Activated CD8-positive, alpha-beta memory T cell treated with anti-CD3 and anti-CD28 coated beads for 4 hours (primary cell): ENCODE data around the gene CCT8L2.
"Not testable (repeated sequence)": the region's sequence is repeated elsewhere in the genome, so short reads cannot be mapped to it uniquely, and the experiment has no call there.

Source experiments
- DNase-seq, 2 donors: peaks; one replicate each; pipeline ENCODE4 v3.0.0-alpha.2; 2020; ENCODE audit warnings: low read depth in 2 of 2

The CCT8L2 gene

DNA sequence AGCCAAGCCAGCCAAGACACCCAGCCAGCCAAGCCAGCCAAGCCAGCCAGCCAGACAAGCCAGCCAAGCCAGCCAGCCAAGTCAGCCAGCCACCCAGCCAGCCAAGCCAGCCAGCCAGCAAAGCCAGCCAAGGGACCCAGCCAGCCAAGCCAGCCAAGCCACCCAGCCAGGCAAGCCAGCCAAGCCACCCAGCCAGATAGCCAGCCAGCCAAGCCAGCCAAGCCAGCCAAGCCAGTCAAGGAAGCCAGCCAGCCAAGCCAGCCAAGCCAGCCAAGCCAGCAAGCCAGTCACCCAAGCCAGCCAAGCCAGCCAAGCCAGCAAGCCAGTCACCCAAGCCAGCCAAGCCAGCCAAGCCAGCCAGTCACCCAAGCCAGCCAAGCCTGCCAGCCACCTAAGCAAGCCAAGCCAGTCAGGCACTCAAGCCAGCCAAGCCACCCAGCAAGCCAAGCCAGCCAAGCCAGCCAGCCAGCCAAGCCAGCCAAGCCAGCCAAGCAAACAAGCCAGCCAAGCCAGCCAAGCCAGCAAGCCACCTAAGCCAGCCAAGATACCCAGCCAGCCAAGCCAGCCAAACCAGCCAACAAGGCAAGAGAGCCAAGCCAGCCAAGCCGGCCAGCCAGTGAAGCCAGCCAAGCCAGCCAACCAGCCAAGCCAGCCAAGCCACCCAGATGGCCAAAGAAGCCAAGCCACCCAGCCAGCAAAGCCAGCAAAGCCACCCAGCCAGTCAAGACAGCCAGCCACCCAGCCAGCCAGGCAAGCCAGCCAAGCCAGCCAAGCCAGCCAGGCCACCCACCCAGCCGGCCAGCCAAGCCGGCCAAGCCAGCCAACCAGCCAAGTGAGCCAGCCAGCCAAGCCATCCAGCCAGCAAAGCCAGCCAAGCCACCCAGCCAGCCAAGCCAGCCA is 33.3 kb downstream of the CCT8L2 start:
- DNase-seq, result no peak

GRCh38 chr22:16558376-16558945 is 34.1 kb downstream of the CCT8L2 start:
- DNase-seq, result not testable (repeated sequence)

DNA sequence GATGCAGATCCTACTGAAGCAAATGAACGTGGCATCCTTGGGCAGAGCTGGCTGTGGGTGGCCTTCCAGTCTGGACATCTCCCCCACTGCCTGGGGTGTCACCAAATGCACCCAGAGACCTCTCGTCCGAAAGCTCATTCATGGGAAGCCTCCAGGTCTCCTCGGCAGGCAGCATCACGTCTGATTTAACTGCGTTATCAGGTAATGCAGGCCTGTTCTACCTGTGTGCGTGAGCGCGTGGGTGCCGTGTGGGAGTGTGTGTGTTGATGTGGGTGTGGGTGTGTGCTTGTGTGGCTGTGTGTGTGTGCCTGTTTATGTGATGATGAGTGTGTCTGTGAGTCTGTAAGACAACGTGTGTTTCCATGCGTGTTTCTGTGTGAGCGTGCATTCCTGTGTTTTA is 35.1 kb downstream of the CCT8L2 start:
- not testable (repeated sequence) for DNase-seq

DNA sequence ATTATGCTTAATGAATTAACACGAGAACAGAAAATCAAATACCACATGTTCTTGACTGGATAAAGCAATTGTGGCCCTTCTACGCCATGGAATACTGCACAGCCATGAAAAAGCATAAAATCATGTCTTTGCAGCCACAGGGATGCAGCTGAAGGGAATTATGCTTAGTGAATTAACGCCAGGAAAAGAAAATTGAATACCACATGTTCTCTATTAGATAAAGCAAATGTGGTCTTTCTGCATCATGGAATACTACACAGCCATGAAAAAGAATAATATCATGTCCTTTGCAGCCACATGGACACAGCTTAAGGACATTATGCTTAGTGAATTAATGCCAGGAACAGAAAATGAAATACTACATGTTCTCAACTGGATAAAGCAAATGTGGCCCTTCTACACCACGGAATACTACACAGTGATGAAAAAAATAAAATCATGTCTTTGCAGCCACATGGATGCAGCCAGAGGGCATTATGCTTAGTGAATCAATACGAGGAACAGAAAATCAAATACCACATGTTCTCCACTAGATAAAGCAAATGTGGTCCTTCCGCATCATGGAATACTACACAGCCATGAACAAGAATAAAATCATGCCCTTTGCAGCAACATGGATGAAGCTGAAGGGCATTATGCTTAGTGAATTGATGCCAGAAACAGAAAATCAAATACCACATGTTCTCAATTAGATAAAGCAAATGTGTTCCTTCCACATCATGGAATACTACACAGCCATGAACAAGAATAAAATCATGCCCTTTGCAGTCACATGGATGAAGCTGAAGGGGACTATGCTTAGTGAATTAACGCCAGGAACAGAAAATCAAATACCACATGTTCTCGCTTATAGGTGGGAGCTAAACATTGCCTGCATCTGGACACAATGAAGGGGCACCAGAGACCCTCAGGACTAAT is 37.3 kb downstream of the CCT8L2 start:
- not testable (repeated sequence) for DNase-seq

- DNase-seq, result not testable (repeated sequence)
Measured at GRCh38 chr22:16543310-16543709, 49.3 kb downstream of the CCT8L2 start.
